Stromal cell of bone marrow (primary cell): ENCODE measurements around the gene LIMK2.
"Not testable (repeated sequence)": the region's sequence is repeated elsewhere in the genome, so short reads cannot be mapped to it uniquely, and the experiment has no call there.

ENCODE experiments used
- DNase-seq: peaks from one replicate; pipeline ENCODE4 v3.0.0-alpha.2; 2012; ENCODE audit warnings: low read depth

Gene LIMK2

DNA sequence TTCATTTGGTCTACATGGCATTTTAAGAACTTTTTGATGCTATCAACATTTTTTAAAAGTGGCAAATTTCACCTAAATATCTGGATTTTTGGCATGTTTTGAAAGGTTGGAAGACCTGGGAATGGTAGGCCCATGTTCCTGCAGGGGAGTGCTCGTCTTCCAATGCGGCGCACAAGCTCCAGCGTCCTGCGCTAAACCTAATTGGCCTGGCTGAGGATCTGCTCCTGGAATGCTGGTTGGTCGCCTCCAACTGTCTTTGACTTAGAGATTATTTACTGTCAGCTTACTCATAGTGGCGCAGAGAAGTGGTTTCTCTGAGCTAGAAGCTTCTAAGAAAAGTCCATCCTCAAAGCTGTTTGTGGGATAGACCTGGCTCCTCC is 626 bp upstream of the LIMK2 start:
- DNase-seq = no peak

DNA sequence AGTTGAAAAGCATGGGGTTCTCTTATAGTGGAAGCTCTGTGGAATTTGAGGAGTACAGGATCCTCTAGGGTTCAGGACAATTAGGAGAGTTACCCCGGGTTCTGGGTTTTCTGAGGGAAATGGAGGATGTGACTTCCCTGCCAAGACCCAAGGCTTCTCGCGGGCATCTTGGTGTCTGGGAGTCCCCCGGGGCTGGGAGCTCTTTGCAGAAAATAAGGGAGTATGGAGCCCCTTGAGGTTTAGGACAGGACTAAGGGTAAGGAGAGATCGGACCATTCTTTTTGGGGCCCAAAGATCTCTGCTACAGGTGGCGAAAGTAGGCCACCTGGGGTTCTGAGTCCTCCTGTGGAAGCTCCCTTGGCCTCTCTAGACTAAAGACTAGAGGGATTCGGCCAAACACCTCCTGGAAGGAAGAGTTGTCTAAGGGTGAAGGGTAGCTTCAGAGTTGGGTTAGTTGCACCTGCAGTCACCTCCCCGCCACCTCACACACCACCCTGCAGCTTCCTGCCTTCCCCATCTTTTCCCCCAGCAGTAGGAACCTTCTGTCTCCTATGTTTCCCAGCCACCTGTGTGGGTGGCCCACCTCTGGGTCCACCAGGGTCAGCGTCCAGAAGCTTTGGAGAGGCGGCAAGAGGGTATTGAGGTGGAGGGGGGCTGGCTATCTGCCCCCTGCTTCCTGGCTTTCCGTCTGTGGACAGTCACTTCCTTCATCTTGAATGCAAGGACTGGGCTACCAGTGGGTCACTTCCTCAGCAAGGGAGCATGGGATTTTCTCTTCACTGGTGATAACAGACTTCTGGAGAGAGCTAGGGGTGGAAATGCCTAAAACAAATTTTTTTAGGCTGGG is 908 bp downstream of the LIMK2 start:
- no peak for DNase-seq

DNA sequence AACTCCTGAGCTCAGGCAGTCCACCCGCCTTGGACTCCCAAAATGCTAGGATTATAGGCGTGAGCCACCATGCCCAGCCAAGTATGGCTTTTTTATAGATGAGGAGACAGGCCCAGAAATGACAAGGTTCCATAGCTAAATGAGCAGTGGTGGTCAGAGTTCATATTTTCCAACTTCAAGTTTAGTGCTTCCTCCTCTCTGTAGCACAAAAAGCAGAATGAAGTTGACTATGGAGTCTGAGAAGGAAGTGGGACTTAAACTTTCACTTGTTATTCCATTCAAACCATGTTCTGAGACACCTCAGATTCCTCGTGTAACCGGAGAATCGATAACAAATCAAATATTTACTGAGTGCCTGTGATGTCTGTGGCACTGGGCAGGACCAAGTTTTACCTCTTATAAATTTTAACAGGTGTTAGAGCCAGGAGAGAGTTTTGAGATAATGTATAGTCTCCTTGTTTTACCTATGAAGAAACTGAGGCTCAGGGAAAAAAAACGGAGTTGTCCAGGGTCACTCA is 3.0 kb downstream of the LIMK2 start:
- no peak for DNase-seq

DNA sequence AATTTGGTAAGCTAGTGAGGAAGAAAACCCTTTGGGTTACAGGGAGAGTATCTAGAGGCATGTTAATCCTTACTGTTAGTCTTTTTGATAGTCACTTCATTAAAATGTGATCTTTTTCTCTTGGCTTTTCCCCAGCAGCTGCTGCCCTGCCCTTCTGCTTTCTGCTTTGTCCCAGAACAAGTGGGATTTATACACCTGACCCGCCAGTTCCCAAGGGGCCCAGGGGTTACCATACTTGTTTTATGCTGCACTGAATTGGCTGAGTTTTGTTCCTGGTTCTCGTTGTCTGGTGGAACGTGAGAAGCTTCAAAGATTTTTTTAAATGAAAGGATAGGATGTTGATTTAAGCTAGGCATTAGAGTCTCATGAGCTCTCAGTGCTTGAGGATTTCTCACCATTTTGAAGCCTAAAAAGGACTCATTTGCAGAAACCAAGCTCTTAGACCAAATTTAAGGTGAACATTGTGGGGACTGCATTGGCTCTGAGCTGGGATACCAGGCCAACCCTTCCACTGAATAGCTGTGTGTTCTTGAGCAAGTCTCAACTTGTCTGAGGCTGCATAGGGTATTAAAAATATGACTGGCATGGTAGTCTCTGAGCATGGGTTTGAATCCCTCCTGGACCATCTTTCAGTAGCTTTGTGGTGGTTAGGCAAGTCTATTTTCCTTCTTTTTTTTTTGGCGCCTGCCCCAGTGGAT is 6.6 kb downstream of the LIMK2 start:
- no peak for DNase-seq

DNA sequence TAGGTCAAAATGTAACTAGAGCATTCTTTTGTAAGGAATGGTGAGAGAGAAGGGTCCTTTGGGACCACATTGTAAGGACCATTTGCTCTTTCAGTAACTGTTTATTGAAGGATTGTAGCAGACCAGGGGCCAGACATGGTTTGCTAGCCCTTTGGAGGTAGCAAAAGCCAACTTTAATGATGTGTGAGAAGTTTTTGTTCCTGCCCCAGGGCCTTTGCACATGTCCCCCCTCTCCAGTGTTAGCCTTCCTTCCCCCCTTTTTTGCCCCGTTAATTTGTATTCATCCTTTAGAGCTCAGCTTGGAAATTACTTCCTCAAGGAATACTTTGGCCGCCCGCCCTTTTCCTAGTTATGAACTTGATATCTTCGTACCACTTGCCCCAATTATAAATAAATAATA is 9.0 kb downstream of the LIMK2 start:
- DNase-seq = no peak

DNA sequence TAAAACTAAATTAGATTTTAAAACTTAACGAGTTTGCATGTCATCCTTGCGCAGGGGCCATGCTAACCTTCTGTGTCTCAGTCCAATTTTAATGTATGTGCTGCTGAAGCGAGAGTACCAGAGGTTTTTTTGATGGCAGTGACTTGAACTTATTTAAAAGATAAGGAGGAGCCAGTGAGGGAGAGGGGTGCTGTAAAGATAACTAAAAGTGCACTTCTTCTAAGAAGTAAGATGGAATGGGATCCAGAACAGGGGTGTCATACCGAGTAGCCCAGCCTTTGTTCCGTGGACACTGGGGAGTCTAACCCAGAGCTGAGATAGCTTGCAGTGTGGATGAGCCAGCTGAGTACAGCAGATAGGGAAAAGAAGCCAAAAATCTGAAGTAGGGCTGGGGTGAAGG is 10.6 kb downstream of the LIMK2 start:
- no peak for DNase-seq

DNA sequence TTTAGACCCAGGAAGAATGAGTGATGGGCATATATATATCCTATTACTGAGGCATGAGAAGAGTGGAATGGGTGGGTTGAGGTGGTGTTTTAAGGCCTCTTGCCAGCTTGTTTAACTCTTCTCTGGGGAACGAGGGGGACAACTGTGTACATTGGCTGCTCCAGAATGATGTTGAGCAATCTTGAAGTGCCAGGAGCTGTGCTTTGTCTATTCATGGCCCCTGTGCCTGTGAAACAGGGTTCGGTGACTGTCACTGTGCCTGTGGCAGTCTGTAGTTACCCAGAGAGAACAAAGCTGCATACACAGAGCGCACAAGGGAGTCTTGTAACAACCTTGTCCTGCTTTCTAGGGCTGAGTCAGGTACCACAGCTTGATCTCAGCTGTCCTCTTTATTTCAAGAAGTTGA is 11.7 kb downstream of the LIMK2 start:
- no peak for DNase-seq

DNA sequence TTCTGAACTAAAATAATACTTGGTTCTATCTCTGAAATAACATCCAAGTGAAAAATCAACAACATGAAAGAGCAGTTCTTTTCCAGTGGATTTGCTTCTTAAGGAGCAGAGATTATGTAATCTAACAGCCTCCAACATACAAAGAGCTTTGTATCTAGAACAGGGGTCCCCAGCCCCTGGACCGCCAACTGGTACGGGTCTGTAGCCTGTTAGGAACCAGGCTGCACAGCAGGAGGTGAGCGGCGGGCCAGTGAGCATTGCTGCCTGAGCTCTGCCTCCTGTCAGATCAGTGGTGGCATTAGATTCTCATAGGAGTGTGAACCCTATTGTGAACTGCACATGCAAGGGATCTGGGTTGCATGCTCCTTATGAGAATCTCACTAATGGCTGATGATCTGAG is 12.6 kb downstream of the LIMK2 start:
- DNase-seq = not testable (repeated sequence)

DNA sequence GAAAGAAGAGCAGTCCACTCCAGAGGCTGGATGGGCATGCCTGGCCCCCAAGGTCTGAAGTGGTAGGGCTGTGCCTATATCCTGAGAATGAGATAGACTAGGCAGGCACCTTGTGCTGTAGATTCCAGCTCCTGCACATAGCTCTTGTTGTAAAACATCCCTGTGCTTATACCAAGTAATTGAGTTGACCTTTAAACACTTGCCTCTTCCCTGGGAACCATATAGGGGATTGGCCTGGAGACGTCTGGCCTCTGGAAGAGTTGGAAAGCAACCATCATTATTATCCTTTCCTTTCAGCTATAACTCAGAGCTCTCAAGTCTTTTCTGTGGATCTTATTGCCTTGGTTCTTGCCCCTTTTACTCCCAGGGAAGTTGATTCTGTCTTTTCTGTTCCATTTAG is 15.1 kb downstream of the LIMK2 start:
- no peak for DNase-seq

DNA sequence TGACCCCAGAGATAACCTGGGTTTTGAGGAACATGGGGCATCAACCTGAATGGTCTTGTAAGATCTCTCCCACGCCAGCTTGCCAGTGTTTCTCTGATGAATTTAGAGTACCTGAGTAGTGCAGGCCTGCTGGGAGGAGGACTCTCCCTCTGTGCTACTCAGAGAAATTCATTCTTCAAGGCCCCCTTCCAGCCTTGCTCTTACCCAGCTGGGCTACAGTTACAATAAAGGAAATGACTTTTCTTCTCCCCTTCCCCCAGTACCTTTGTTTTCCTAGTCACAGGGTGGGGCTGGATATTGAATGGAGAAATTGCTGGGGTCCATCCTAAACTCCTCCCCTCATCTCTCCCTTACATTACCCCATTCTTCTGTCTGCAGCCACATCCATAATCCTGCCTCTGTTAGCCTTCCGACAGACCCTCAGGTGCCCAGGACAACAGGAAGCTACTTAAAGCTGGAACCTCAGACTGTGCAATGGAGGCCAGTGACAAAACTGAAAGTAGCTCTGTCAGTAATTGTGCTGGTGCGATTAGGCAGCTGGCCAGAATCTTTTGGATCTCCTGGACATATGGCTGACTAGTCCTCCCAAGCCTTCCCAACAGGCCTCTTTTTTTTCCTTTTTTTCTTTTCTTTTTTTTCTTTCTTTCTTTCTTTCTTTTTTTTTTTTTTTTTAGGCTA is 17.4 kb downstream of the LIMK2 start:
- DNase-seq = no peak

DNA sequence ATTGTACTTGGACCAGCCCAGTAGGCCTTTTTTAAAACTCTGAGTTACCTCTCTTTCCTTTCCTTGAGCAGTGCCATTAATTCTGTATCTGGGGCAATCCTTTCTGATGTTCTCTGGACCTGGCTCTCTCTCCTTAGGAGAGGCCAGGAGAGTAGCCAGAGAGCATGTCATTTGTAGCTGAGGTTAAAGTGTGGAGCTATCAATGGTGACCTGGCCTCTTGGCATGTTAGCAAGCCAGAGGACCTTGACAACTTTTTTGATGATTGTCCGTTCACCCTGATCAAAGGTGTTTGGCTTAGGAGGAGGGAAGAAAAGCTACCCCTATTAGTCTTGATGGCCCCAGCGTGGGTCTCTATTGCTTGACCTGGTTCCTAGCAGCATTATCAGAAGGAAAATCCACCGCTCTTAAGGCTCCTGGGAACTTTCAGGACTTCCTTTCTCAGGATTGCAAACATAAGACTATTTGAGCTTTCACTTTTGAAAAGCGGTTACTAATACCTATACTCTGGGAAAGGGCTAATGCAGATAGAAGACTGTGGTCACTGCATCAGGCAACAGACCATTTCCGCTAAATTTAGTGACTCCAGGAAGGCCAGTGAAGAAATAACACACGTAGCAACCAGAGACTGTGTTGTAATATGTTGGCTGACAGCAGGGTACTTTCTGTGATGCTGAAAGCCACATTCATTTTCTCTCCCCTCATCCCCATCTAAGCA is 18.2 kb downstream of the LIMK2 start:
- DNase-seq = no peak

DNA sequence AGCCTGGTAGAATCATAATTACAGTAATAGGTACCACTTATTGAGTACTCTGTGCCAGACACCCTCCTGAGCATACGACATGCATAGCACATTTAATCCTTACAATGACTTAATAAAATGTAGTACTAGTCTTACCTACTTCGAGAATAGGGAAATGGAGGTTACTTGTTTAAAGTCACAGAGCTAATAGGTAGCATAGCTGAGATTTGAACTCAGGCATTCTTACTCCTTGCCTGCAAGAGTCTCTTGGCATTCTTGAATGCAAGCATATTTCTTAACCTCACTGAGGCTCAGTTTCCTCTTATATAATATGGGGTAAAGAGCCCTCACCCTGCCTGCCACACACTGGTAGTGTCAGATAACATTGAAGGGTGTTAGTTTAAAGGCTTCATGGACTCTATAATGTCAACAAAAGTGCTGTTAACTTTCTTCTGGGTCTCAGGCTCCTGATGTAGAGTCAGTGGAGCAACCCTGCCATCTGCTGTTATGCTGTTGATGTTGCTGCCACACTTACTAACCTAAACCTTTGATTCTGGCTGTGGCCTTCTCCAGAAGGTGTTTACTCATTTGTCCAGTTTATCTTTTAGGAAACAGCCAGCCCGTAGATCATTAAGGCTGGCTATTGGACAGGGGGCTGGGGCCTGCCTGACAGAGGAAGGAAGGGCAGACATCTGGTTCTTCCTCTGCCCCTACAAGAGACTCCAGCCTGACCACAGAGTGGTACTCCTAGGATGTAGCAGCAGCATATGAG is 18.9 kb downstream of the LIMK2 start:
- no peak for DNase-seq

DNA sequence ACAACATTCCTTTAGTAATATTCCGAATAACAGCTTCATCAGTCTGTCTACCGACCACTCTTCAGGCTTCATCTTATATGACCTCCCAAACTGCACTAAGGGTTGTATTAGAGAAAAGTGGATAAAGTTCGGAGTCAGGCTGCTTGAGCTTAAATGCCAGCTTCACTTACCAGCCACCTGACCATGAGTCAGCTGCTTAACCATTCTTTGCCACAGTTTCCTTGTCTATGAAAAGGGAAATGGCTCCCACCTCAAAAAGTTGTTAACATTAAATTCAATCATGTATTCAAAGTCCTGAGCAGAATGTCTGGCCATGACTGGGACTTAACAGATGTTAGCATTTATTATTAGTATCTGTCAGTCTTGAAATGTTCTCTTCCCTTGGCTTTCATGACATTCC is 20.9 kb downstream of the LIMK2 start:
- DNase-seq = no peak

DNA sequence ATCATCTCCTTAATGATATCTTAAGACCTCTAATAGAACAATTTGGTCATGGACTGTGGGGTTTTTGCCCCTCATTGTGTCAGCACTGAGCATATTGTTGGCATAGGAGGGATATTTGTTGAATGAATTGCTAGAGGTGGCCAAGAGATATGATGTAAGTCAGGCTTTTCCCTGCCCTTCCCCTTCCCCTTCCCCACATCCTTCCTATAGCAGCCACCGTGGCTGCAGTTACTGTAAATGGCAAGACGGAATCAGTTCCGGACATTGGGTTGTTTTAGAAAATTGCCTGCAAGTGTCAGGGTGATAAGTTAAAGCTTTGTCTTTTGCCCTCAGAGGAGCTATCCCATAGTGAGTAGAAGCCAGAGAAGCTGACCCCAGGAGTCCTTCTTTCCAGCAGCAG is 23.0 kb downstream of the LIMK2 start:
- no peak for DNase-seq

DNA sequence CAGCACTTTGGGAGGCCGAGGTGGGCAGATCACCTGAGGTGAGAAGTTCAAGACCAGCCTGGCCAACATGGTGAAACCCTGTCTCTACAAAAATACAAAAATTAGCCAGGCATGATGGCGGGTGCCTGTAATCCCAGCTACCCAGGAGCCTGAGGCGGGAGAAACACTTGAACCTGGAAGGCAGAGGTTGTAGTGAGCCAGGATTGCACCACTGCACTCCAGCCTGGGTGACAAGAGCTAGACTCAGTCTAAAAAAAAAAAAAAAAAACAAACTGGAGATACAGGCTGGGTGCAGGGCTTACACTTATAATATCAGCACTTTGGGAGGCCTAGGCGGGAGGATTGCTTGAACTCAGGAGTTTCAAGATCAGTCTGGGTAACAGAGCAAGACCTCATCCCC is 23.9 kb downstream of the LIMK2 start:
- not testable (repeated sequence) for DNase-seq

DNA sequence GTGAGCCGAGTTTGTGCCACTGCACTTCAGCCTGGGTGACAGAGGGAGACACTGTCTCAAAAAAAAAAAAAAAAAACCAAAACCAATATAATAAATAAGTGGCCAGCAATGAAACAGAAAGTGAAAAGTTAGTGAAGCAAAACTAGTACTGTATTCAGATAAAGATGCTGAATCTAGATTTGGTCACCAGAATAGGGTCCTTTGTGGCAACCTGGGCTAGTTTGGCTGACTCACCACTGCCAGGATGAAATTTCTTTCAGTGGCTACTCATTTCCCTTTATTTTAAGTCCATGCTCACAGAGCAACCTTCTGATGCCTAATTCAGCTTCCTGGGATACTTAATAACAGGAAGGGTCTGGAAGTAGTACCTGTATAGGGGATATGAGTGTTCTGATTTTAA is 26.0 kb downstream of the LIMK2 start:
- DNase-seq = no peak

DNA sequence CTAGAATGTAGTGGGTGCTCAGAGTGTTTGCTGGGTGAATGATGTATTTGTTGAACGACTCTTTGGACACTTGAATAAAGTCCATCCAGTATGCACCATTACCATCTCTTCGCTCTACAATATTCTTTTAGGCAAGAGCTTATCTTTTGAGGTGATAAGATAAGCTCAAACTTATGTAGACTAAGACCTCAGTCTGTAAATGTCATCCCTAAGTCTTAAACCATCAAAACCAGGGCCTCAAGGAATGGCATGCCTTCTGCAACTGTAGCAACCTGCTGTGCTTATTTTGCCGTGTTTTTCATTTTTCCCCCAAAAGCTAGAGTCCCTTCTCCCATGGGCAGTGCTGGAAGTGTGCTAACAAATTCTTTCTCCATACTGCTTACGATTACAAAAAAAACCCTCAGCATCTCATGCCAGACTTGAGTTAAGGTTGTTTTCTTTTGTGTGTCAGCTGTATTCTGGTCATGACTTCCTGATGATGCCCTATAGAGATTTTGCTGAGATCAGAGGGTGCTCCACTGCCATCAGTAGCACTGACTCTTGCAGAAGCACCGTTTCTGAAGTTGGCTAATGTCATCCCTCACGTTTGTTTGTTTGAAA is 27.8 kb downstream of the LIMK2 start:
- DNase-seq = no peak

DNA sequence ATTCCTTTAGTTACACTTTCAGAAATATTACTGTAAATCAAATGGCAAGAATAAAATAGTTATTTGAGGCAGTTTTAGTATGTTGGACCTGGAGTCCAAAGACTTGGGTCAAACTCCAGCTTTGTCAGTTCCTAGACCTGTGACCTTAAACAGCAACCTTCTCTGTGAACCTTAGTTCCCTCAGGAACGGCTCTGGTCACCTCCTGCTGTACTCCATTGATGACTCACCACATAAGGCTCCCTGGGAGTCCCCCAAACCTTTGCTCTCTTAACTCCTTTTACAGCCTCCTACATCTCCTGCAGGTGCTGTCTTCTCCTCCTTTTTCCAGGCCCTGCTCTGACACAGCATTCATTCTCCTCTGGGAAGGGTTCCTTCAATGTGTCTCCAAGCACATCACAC is 29.1 kb downstream of the LIMK2 start:
- no peak for DNase-seq

DNA sequence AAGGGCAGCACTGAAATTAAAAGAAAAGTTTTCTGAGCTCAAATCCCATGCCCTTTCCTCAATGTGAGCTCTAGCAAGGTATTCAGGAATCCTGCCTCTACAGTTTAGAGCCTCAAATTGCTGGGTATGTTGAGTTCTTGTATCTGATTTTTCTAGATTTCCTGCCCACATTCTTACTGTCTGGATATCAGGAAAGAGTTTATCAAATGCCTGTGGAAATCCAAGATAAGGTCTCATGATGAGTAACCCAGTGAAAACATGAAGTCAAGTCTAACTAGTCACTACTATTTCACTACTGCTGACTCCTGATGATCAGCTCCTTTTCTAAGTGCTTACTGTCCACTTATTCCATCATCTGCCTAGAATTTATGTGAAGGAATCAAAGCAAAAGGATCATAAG is 29.8 kb downstream of the LIMK2 start:
- DNase-seq = no peak

DNA sequence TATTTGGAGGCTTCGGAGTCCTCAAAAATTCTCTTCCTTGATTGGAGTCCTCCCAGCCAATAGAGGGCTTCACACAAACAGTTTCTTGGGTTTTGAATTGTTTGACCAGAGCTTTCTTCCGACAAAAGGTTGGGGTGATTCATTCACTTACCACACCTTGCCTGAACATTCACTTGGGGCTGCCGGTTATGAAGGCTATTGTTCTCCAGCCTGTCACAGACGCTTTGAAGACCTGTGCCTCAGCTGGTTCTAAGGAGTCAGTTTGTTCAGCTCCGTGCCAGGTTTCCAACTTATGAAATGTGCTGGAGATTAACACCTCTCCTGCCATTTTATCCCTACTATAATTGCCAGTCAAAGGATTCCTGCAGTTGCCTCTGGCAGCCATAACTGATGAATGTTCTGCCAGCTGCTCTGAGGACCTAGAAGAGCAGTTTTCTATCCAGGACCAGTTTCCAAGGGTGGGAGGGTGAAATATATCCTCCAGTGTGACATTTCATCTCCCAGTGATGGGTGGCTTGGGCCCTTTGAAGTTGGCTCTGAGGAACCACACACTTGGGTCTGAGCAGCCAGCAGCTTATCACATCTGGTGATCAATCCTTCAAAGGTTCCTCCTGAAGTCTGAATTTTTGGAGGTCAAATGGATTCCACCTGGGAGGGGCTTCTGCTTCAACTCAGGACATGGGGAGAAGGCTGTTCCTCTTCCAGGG is 31.4 kb downstream of the LIMK2 start:
- no peak for DNase-seq
